Smooth muscle cell (in vitro differentiated cells): ENCODE measurements around the gene EXOC5. TPM values are rescaled to one million over a fixed set of nuclear protein-coding genes. Genes with fewer than 3 reads are reported as not detected.

Source experiments
- polyA plus RNA-seq: library from polyadenylated mRNA; unstranded; fragments of >200 nt; fragmentation: Nextera tagmentation; extraction: Ambion mirVana; gene quantifications from 2 replicates; pipeline ENCODE4 v1.2.1, GENCODE V29; 2016
- total RNA-seq: library from RNA; depleted of rRNA; stranded (reverse); fragments of >200 nt; gene quantifications from 2 replicates; pipeline ENCODE4 v1.2.3, GENCODE V29; 2014

EXOC5 gene
- total and polyA plus RNA-seq, 2 experiments from 2014 or later, result 50.6 to 56.4 TPM

Other genes with a start within 250 kb of the EXOC5 start
- 18.9 and 21.7 TPM in 2 replicates for gene AP5M1, start 66 bp upstream of the EXOC5 start, total RNA-seq
- gene AP5M1, start 66 bp upstream of the EXOC5 start, polyA plus RNA-seq, result 15.7 and 17.9 TPM in 2 replicates
- gene NAA30, start 121.7 kb upstream of the EXOC5 start, total RNA-seq, result 24.0 and 27.2 TPM in 2 replicates
- 7.4 and 11.0 TPM in 2 replicates for gene NAA30, start 121.7 kb upstream of the EXOC5 start, polyA plus RNA-seq
- gene CCDC198, start 225.0 kb upstream of the EXOC5 start, total RNA-seq, result not detected in 2 replicates
- not detected in 2 replicates for gene CCDC198, start 225.0 kb upstream of the EXOC5 start, polyA plus RNA-seq